Measurements from ENCODE around the gene SIK3. TPM values are rescaled to one million over a fixed set of nuclear protein-coding genes. Genes with fewer than 3 reads are reported as not detected.

Gene SIK3
- total RNA-seq, 1 experiment from 2014 or later: 34.4 TPM

DNA sequence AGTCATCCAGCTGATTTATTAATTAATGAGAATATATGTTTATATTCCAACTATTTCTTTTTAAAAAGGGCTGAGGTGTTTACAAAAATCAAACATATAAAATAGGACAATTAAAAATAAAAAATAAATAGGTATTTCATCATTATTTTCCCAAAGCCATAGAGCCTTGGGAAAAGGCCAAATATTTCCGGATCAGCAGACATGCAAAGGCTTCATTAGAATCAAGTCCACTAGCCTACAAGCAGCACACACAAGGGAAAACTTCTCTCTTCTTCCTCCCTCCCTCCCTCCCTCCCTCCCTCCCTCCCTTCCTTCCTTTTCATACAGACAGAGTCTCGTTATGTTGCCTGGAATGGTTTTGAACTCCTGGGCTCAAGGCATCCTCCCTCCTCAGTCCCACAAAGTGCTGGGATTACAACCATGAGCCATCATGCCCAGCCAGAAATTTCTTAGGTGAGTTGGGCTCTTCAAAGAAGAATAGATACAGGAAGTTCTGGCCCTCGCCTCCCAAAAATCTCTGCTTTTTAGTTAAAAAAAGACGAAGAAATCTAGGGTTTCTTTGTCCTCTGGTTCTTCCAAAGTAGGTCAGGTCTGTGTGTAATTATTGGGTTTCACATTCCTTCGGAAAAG, 121.2 kb downstream of the SIK3 start (continued):
- TF ChIP-seq, protein P1, sequence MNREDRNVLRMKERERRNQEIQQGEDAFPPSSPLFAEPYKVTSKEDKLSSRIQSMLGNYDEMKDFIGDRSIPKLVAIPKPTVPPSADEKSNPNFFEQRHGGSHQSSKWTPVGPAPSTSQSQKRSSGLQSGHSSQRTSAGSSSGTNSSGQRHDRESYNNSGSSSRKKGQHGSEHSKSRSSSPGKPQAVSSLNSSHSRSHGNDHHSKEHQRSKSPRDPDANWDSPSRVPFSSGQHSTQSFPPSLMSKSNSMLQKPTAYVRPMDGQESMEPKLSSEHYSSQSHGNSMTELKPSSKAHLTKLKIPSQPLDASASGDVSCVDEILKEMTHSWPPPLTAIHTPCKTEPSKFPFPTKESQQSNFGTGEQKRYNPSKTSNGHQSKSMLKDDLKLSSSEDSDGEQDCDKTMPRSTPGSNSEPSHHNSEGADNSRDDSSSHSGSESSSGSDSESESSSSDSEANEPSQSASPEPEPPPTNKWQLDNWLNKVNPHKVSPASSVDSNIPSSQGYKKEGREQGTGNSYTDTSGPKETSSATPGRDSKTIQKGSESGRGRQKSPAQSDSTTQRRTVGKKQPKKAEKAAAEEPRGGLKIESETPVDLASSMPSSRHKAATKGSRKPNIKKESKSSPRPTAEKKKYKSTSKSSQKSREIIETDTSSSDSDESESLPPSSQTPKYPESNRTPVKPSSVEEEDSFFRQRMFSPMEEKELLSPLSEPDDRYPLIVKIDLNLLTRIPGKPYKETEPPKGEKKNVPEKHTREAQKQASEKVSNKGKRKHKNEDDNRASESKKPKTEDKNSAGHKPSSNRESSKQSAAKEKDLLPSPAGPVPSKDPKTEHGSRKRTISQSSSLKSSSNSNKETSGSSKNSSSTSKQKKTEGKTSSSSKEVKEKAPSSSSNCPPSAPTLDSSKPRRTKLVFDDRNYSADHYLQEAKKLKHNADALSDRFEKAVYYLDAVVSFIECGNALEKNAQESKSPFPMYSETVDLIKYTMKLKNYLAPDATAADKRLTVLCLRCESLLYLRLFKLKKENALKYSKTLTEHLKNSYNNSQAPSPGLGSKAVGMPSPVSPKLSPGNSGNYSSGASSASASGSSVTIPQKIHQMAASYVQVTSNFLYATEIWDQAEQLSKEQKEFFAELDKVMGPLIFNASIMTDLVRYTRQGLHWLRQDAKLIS (CRISPR knock-in tag; IDR thresholded peaks at IDR 0.05; ENCODE audit: borderline replicate concordance): no peak
- TF ChIP-seq ZBTB21 (CRISPR knock-in tag; IDR thresholded peaks at IDR 0.05; ENCODE audit: borderline replicate concordance) (no peak), SMAD3 (CRISPR knock-in tag; IDR thresholded peaks at IDR 0.05; ENCODE audit: borderline replicate concordance) (no peak), RORB (CRISPR knock-in tag; IDR thresholded peaks at IDR 0.05) (no peak), RELA (CRISPR knock-in tag; IDR thresholded peaks at IDR 0.05; ENCODE audit: borderline replicate concordance) (no peak), SP1 (CRISPR knock-in tag; conservative IDR thresholded peaks at IDR 0.05) (no peak), NR3C1 (CRISPR knock-in tag; conservative IDR thresholded peaks at IDR 0.05; ENCODE audit: low read depth) (no peak), ZNF396 (CRISPR knock-in tag; IDR thresholded peaks at IDR 0.05; ENCODE audit: borderline replicate concordance) (no peak)
- TF ChIP-seq, protein P2, sequence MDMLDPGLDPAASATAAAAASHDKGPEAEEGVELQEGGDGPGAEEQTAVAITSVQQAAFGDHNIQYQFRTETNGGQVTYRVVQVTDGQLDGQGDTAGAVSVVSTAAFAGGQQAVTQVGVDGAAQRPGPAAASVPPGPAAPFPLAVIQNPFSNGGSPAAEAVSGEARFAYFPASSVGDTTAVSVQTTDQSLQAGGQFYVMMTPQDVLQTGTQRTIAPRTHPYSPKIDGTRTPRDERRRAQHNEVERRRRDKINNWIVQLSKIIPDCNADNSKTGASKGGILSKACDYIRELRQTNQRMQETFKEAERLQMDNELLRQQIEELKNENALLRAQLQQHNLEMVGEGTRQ (CRISPR knock-in tag; IDR thresholded peaks at IDR 0.05): no peak
- TF ChIP-seq, protein P3, sequence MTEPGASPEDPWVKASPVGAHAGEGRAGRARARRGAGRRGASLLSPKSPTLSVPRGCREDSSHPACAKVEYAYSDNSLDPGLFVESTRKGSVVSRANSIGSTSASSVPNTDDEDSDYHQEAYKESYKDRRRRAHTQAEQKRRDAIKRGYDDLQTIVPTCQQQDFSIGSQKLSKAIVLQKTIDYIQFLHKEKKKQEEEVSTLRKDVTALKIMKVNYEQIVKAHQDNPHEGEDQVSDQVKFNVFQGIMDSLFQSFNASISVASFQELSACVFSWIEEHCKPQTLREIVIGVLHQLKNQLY (CRISPR knock-in tag; IDR thresholded peaks at IDR 0.05): no peak
- TF ChIP-seq, protein P4, sequence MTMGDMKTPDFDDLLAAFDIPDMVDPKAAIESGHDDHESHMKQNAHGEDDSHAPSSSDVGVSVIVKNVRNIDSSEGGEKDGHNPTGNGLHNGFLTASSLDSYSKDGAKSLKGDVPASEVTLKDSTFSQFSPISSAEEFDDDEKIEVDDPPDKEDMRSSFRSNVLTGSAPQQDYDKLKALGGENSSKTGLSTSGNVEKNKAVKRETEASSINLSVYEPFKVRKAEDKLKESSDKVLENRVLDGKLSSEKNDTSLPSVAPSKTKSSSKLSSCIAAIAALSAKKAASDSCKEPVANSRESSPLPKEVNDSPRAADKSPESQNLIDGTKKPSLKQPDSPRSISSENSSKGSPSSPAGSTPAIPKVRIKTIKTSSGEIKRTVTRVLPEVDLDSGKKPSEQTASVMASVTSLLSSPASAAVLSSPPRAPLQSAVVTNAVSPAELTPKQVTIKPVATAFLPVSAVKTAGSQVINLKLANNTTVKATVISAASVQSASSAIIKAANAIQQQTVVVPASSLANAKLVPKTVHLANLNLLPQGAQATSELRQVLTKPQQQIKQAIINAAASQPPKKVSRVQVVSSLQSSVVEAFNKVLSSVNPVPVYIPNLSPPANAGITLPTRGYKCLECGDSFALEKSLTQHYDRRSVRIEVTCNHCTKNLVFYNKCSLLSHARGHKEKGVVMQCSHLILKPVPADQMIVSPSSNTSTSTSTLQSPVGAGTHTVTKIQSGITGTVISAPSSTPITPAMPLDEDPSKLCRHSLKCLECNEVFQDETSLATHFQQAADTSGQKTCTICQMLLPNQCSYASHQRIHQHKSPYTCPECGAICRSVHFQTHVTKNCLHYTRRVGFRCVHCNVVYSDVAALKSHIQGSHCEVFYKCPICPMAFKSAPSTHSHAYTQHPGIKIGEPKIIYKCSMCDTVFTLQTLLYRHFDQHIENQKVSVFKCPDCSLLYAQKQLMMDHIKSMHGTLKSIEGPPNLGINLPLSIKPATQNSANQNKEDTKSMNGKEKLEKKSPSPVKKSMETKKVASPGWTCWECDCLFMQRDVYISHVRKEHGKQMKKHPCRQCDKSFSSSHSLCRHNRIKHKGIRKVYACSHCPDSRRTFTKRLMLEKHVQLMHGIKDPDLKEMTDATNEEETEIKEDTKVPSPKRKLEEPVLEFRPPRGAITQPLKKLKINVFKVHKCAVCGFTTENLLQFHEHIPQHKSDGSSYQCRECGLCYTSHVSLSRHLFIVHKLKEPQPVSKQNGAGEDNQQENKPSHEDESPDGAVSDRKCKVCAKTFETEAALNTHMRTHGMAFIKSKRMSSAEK (CRISPR knock-in tag; IDR thresholded peaks at IDR 0.05; ENCODE audit: borderline replicate concordance): no peak

DNA sequence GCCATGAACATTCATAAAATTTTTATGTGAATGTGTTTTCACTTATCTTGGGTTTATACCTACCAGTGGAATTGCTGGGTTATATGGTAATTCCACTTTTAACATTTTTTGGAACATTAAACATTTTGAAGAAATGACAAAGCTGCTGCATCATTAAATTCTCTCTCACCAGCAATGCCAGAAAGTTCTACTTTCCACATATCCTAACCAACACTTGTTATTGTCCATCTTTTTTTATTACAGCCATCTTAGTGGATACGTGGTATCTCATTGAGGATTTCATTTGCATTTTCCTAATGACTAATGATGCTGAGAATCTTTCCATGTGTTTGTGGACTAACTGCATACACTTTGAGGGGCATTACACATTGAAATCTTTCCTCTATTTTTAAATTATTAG, 122.6 kb downstream of the SIK3 start:
- H3K4me3 Mint-ChIP-seq: no peak overlapping the region
- DNase-seq (ENCODE audit: low spot score) (no peak), ATAC-seq (no peak)
- H3K9me3 Mint-ChIP-seq: no peaks in the 10 kb centered on the region
- H3K27me3 Mint-ChIP-seq (ENCODE audit: low read depth): no peaks in the 10 kb centered on the region
- ChIA-PET CTCF (no interaction called here), POLR2A (no interaction called here)
- H3K4me1 Mint-ChIP-seq: peaks cover 24% of the 10 kb centered on the region
- TF ChIP-seq, protein P5, sequence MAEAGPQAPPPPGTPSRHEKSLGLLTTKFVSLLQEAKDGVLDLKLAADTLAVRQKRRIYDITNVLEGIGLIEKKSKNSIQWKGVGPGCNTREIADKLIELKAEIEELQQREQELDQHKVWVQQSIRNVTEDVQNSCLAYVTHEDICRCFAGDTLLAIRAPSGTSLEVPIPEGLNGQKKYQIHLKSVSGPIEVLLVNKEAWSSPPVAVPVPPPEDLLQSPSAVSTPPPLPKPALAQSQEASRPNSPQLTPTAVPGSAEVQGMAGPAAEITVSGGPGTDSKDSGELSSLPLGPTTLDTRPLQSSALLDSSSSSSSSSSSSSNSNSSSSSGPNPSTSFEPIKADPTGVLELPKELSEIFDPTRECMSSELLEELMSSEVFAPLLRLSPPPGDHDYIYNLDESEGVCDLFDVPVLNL (CRISPR knock-in tag; IDR thresholded peaks at IDR 0.05; ENCODE audit: borderline replicate concordance, low read depth): no peak
- TF ChIP-seq JUN (CRISPR knock-in tag; IDR thresholded peaks at IDR 0.05): no peak
- TF ChIP-seq RELA (CRISPR knock-in tag; IDR thresholded peaks at IDR 0.05; ENCODE audit: borderline replicate concordance): no peak
- H3K36me3 Mint-ChIP-seq: no peaks in the 10 kb centered on the region
- H3K27ac Mint-ChIP-seq: no peak overlapping the region

All from WTC11 (cell line).